NCI-H345 (cell line): Measurements from ENCODE around the gene ERFE.
"Not testable (repeated sequence)": the region's sequence is repeated elsewhere in the genome, so short reads cannot be mapped to it uniquely, and the experiment has no call there.

Source experiments
- DNase-seq: peaks from one replicate; lab custom pipeline; 2025; lab: John Stamatoyannopoulos, UW

The ERFE gene

GRCh38 chr2:238158509-238159070 lies at the start of gene ERFE:
Gene ERFE, plus strand, starts transcription at chr2:238158970. Its CDS starts 38 bp downstream, at chr2:238159008.
- DNase-seq = peak; percentile 58

- DNase-seq = no peak
Observed at GRCh38 chr2:238113611-238114010, 45.2 kb upstream of the ERFE start.

- DNase-seq = no peak
Observed at GRCh38 chr2:238114331-238114841, 44.4 kb upstream of the ERFE start.

GRCh38 chr2:238114851-238115660 lies 43.7 kb upstream of the ERFE start:
- no peak for DNase-seq

- DNase-seq = not testable (repeated sequence)
Observed at GRCh38 chr2:238115709-238116108, 43.1 kb upstream of the ERFE start.

- no peak for DNase-seq
Observed at GRCh38 chr2:238116298-238117198, 42.2 kb upstream of the ERFE start.

GRCh38 chr2:238117199-238118154 lies 41.3 kb upstream of the ERFE start:
- no peak for DNase-seq

- no peak for DNase-seq
Observed at GRCh38 chr2:238119756-238120462, 38.9 kb upstream of the ERFE start.

- no peak for DNase-seq
Observed at GRCh38 chr2:238120463-238121298, 38.1 kb upstream of the ERFE start.

GRCh38 chr2:238121511-238122286 lies 37.1 kb upstream of the ERFE start:
- DNase-seq = no peak

- no peak for DNase-seq
Observed at GRCh38 chr2:238122287-238123217, 36.2 kb upstream of the ERFE start.

- no peak for DNase-seq
Observed at GRCh38 chr2:238123218-238123971, 35.4 kb upstream of the ERFE start.

- no peak for DNase-seq
Observed at GRCh38 chr2:238123991-238124470, 34.7 kb upstream of the ERFE start.

- DNase-seq = no peak
Observed at GRCh38 chr2:238124488-238125126, 34.2 kb upstream of the ERFE start.

GRCh38 chr2:238125127-238125885 lies 33.5 kb upstream of the ERFE start:
- DNase-seq = no peak

- no peak for DNase-seq
Observed at GRCh38 chr2:238126338-238126737, 32.4 kb upstream of the ERFE start.
